Activated CD8-positive, alpha-beta T cell treated with anti-CD3 and anti-CD28 coated beads for 36 hours (primary cell): ENCODE results near the gene STAC3. TPM values are rescaled to one million over a fixed set of nuclear protein-coding genes. Genes with fewer than 3 reads are reported as not detected.

Source experiments
- ATAC-seq: fragments of 200-7000 bp; cut with Tn5 transposase; one replicate; pipeline ENCODE4 v1.10.0; 2021; ENCODE audit warnings: mild to moderate bottlenecking, moderate library complexity
- CTCF ChIA-PET: fragments of 350-600 bp; sonication (Branson Sonifier 250); formaldehyde crosslinking; loops from one replicate; lab custom pipeline; 2021; ENCODE audit warnings: antibody characterized with exemption; lab: Charles Lee
- POLR2A ChIA-PET: fragments of 350-600 bp; sonication (Branson Sonifier 250); formaldehyde crosslinking; loops from one replicate; lab custom pipeline; 2021; ENCODE audit warnings: antibody characterized with exemption; lab: Charles Lee
- DNase-seq: peaks from one replicate; pipeline ENCODE4 v3.0.0-alpha.2; 2020
- H3K27ac Mint-ChIP-seq: one replicate; pipeline ENCODE4 v1.8.0; 2021; ENCODE audit warnings: mild to moderate bottlenecking, mixed read lengths
- H3K27me3 Mint-ChIP-seq: one replicate; pipeline ENCODE4 v1.8.0; 2021; ENCODE audit warnings: mixed read lengths
- H3K36me3 Mint-ChIP-seq: one replicate; pipeline ENCODE4 v1.8.0; 2021; ENCODE audit warnings: low read depth, mixed read lengths
- H3K4me1 Mint-ChIP-seq: one replicate; pipeline ENCODE4 v1.8.0; 2021; ENCODE audit warnings: low read depth, mixed read lengths
- H3K4me3 Mint-ChIP-seq: one replicate; pipeline ENCODE4 v1.8.0; 2021; ENCODE audit warnings: mild to moderate bottlenecking, moderate library complexity, mixed read lengths
- H3K9me3 Mint-ChIP-seq: one replicate; pipeline ENCODE4 v1.8.0; 2021; ENCODE audit warnings: mixed read lengths
- CTCF ChIP-seq: fragments of 200-600 bp; IDR thresholded peaks from one replicate; pipeline ENCODE4 v1.8.0; 2022; ENCODE audit warnings: antibody characterized with exemption, mild to moderate bottlenecking
- intact Hi-C: fragments of 100-400 bp; cut with micrococcal nuclease; formaldehyde crosslinking; loops from one replicate; pipeline ENCODE4 v1.10.0; 2022
- total RNA-seq, 2 experiments: library from RNA; stranded (reverse); gene quantifications; one replicate each; pipeline ENCODE4 v1.2.3, GENCODE V29; 2021

Gene STAC3
- total RNA-seq, 2 experiments from 2014 or later, result 1.7 to 2.1 TPM

- H3K4me3 Mint-ChIP-seq, result no peak overlapping the region
- intact Hi-C loops, result no loop called here
- H3K27me3 Mint-ChIP-seq, result peaks cover 16% of the 10 kb centered on the region
- no peaks in the 10 kb centered on the region for H3K36me3 Mint-ChIP-seq
- TF ChIP-seq CTCF, result no peak
- H3K9me3 Mint-ChIP-seq, result no peaks in the 10 kb centered on the region
- peaks cover 15% of the 10 kb centered on the region for H3K4me1 Mint-ChIP-seq
- CTCF ChIA-PET, result interaction anchor here (1.0 kb wide), 1 partner anchor 243 kb away, joined by 3 read pairs; no protein-coding TSS in a partner anchor
- POLR2A ChIA-PET, result no interaction called here
- H3K27ac Mint-ChIP-seq, result no peak overlapping the region
- ATAC-seq (no peak), DNase-seq (no peak)
These were observed 41.1 kb downstream of the STAC3 start for GRCh38 chr12:57209916-57210315.

DNA sequence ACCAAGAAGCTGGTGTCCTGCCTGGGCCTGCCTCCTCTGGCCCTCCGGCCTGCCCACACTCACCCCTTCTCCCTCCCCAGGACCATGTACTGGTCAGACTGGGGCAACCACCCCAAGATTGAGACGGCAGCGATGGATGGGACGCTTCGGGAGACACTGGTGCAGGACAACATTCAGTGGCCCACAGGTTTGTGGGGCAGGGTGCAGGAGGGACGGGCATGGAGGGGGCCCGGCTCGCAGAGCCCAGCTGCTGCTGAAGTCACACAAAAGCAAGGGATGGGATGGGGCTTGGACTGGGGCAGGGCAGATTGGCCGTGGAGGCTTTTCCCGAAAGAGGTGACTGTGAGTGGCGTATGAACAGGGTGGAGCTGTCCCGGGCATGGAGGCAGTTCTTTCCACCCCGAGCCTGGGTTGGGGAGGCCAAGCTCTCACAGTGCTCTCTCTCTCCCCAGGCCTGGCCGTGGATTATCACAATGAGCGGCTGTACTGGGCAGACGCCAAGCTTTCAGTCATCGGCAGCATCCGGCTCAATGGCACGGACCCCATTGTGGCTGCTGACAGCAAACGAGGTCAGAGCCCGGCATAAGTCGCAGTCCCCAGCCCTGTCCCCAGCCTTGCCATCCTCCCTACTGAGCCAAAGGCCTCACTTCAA is 42.2 kb downstream of the STAC3 start:
- POLR2A ChIA-PET, result no interaction called here
- ATAC-seq (no peak), DNase-seq (no peak)
- CTCF ChIA-PET, result interaction anchor here (0.8 to 1.7 kb wide), 2 partner anchors 15 to 34 kb away, joined by 3 to 4 read pairs; no protein-coding TSS in a partner anchor
- Mint-ChIP-seq H3K27ac (no peak overlapping the region), H3K36me3 (no peaks in the 10 kb centered on the region), H3K4me3 (no peak overlapping the region), H3K27me3 (peaks cover 5% of the 10 kb centered on the region), H3K9me3 (no peaks in the 10 kb centered on the region), H3K4me1 (peaks cover 5% of the 10 kb centered on the region)
- intact Hi-C loops, result no loop called here
- TF ChIP-seq CTCF, result no peak

- Mint-ChIP-seq H3K27me3 (no peaks in the 10 kb centered on the region), H3K4me3 (no peak overlapping the region), H3K9me3 (no peaks in the 10 kb centered on the region), H3K27ac (no peak overlapping the region), H3K36me3 (no peaks in the 10 kb centered on the region), H3K4me1 (no peaks in the 10 kb centered on the region)
- intact Hi-C loops, result no loop called here
- CTCF ChIA-PET, result interaction anchor here (1.0 to 1.7 kb wide), 4 partner anchors 16 to 245 kb away, joined by 3 to 6 read pairs (median 4); no protein-coding TSS in a partner anchor
- DNase-seq (no peak), ATAC-seq (no peak)
- POLR2A ChIA-PET, result no interaction called here
- TF ChIP-seq CTCF, result no peak
These were observed 43.0 kb downstream of the STAC3 start for GRCh38 chr12:57207731-57208630.

DNA sequence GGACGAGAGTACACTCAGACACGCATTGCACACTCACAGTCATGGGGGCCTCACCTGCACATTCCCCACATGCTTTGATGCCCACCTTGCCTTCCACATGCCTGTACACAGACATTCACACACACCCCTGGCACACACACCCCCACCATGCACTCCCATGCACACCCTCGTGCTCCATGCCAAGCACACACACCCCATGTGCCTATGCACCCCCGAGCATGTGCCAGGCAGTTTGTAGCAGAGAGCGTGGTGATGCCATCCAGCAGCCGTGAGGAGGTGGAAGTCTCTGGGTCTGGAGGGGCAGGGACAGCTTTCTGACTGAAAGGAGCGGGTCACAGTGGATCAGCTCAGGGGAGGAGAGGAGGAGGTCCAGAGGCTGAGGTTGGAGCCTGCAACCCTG is 45.1 kb downstream of the STAC3 start:
- no peak overlapping the region for H3K27ac Mint-ChIP-seq
- ChIA-PET POLR2A (no interaction called here), CTCF (interaction anchor here (1.6 kb wide), 1 partner anchor 23 kb away, joined by 4 read pairs; no protein-coding TSS in a partner anchor)
- H3K9me3 Mint-ChIP-seq, result no peaks in the 10 kb centered on the region
- no peaks in the 10 kb centered on the region for H3K36me3 Mint-ChIP-seq
- H3K4me3 Mint-ChIP-seq, result no peak overlapping the region
- intact Hi-C loops, result no loop called here
- H3K27me3 Mint-ChIP-seq, result no peaks in the 10 kb centered on the region
- ATAC-seq (no peak), DNase-seq (no peak)
- no peaks in the 10 kb centered on the region for H3K4me1 Mint-ChIP-seq
- TF ChIP-seq CTCF, result no peak

- ATAC-seq, result no peak
- intact Hi-C loops, result no loop called here
- no peaks in the 10 kb centered on the region for H3K36me3 Mint-ChIP-seq
- H3K9me3 Mint-ChIP-seq, result no peaks in the 10 kb centered on the region
- H3K27me3 Mint-ChIP-seq, result no peaks in the 10 kb centered on the region
- no peaks in the 10 kb centered on the region for H3K4me1 Mint-ChIP-seq
- no peak overlapping the region for H3K4me3 Mint-ChIP-seq
- CTCF ChIA-PET, result no interaction called here
- no peak for TF ChIP-seq CTCF
- POLR2A ChIA-PET, result no interaction called here
- no peak overlapping the region for H3K27ac Mint-ChIP-seq
- no peak for DNase-seq
These were observed 45.8 kb downstream of the STAC3 start for GRCh38 chr12:57205186-57205585.
